Measurements from ENCODE around the gene RFX2.

DNA sequence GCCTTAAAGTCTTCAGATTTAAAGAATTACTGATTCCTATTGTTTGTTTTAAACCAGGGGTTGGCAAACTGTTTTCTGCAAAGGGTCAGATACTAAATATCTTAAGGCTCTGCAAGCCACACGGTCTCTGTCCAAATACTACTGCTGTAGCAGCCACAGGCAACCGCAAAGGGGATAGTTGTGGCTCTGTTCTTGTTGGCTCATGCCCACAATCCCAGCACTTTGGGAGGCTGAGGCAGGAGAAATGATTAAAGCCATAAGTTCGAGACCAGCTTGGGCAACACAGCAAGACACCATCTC, 154.7 kb downstream of the RFX2 start:
- TF ChIP-seq ARNTL (CRISPR knock-in tag; IDR thresholded peaks at IDR 0.05; ENCODE audit: borderline replicate concordance, low read depth) (no peak), RARB (CRISPR knock-in tag; IDR thresholded peaks at IDR 0.05) (no peak), ZFP3 (CRISPR knock-in tag; IDR thresholded peaks at IDR 0.05) (no peak)
- TF ChIP-seq, protein P1, sequence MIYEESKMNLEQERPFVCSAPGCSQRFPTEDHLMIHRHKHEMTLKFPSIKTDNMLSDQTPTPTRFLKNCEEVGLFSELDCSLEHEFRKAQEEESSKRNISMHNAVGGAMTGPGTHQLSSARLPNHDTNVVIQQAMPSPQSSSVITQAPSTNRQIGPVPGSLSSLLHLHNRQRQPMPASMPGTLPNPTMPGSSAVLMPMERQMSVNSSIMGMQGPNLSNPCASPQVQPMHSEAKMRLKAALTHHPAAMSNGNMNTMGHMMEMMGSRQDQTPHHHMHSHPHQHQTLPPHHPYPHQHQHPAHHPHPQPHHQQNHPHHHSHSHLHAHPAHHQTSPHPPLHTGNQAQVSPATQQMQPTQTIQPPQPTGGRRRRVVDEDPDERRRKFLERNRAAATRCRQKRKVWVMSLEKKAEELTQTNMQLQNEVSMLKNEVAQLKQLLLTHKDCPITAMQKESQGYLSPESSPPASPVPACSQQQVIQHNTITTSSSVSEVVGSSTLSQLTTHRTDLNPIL (CRISPR knock-in tag; IDR thresholded peaks at IDR 0.05; ENCODE audit: low read depth), result no peak
- TF ChIP-seq, protein P2, sequence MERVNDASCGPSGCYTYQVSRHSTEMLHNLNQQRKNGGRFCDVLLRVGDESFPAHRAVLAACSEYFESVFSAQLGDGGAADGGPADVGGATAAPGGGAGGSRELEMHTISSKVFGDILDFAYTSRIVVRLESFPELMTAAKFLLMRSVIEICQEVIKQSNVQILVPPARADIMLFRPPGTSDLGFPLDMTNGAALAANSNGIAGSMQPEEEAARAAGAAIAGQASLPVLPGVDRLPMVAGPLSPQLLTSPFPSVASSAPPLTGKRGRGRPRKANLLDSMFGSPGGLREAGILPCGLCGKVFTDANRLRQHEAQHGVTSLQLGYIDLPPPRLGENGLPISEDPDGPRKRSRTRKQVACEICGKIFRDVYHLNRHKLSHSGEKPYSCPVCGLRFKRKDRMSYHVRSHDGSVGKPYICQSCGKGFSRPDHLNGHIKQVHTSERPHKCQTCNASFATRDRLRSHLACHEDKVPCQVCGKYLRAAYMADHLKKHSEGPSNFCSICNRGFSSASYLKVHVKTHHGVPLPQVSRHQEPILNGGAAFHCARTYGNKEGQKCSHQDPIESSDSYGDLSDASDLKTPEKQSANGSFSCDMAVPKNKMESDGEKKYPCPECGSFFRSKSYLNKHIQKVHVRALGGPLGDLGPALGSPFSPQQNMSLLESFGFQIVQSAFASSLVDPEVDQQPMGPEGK (CRISPR knock-in tag; IDR thresholded peaks at IDR 0.05; ENCODE audit: borderline replicate concordance), result no peak
